WTC11 (cell line): ENCODE results near the gene CAD. TPM values are rescaled to one million over a fixed set of nuclear protein-coding genes. Genes with fewer than 3 reads are reported as not detected.

Experiments
- ATAC-seq: fragments of 200-7000 bp; cut with Tn5 transposase; 2 replicates; pipeline ENCODE4 v1.10.0; 2021; ENCODE audit warnings: mild to moderate bottlenecking, moderate library complexity
- CTCF ChIA-PET: fragments of 300-600 bp; sonication (Branson Sonifier 250); formaldehyde crosslinking; loops from one replicate; lab custom pipeline; 2021; ENCODE audit warnings: antibody characterized with exemption; lab: Charles Lee
- POLR2A ChIA-PET: fragments of 350-600 bp; sonication (Branson Sonifier 250); formaldehyde crosslinking; loops from one replicate; lab custom pipeline; 2021; ENCODE audit warnings: antibody characterized with exemption; lab: Charles Lee
- DNase-seq: peaks from one replicate; pipeline ENCODE4 v3.0.0; 2021; ENCODE audit warnings: low spot score
- H3K27ac Mint-ChIP-seq: 2 replicates; pipeline ENCODE4 v1.8.0; 2021; ENCODE audit warnings: mixed read lengths
- H3K27me3 Mint-ChIP-seq: 2 replicates; pipeline ENCODE4 v1.8.0; 2021; ENCODE audit warnings: low read depth, mild to moderate bottlenecking, moderate library complexity, mixed read lengths
- H3K36me3 Mint-ChIP-seq: 2 replicates; pipeline ENCODE4 v1.8.0; 2021; ENCODE audit warnings: mixed read lengths
- H3K4me1 Mint-ChIP-seq: 2 replicates; pipeline ENCODE4 v1.8.0; 2022; ENCODE audit warnings: mixed read lengths
- H3K4me3 Mint-ChIP-seq: 2 replicates; pipeline ENCODE4 v1.8.0; 2021; ENCODE audit warnings: mild to moderate bottlenecking, moderate library complexity, mixed read lengths
- H3K9me3 Mint-ChIP-seq: 2 replicates; pipeline ENCODE4 v1.8.0; 2021; ENCODE audit warnings: mixed read lengths
- GRHL2 ChIP-seq: fragments of 250-450 bp; sonication (Bioruptor Pico); IDR thresholded peaks from 2 replicates; pipeline ENCODE4 v1.8.0; 2022; ENCODE audit warnings: mild to moderate bottlenecking, moderate library complexity; ENCODE audit not compliant: insufficient replicate concordance, severe bottlenecking
- MYBL2 ChIP-seq: sonication (generic); formaldehyde crosslinking; IDR thresholded peaks from 2 replicates; pipeline ENCODE4 v1.8.1; 2023; ENCODE audit warnings: mild to moderate bottlenecking, moderate library complexity, missing genetic modification reagents
- RELA ChIP-seq: sonication (generic); formaldehyde crosslinking; IDR thresholded peaks from 2 replicates; pipeline ENCODE4 v1.8.1; 2022; ENCODE audit warnings: missing genetic modification reagents, mild to moderate bottlenecking, borderline replicate concordance
- SMAD4 ChIP-seq: sonication (generic); formaldehyde crosslinking; IDR thresholded peaks from 2 replicates; pipeline ENCODE4 v1.8.0; 2022; ENCODE audit warnings: mild to moderate bottlenecking, missing genetic modification reagents
- TEAD1 ChIP-seq: sonication (generic); formaldehyde crosslinking; IDR thresholded peaks from 2 replicates; pipeline ENCODE4 v1.8.0; 2022; ENCODE audit warnings: mild to moderate bottlenecking, missing genetic modification reagents
- ZNF263 ChIP-seq: sonication (generic); formaldehyde crosslinking; IDR thresholded peaks from 2 replicates; pipeline ENCODE4 v1.8.1; 2022; ENCODE audit warnings: low read depth, mild to moderate bottlenecking, moderate library complexity, missing genetic modification reagents
- ZNF416 ChIP-seq: fragments of 250-450 bp; sonication (Bioruptor Pico); IDR thresholded peaks from 2 replicates; pipeline ENCODE4 v1.9.0; 2021; ENCODE audit warnings: mild to moderate bottlenecking, inconsistent platforms
- total RNA-seq: library from RNA; stranded (reverse); gene quantifications from 3 replicates; pipeline ENCODE4 v1.2.3, GENCODE V29; 2021
- TF ChIP-seq, protein P1 (sequence below): sonication (generic); formaldehyde crosslinking; IDR thresholded peaks from 2 replicates; pipeline ENCODE4 v1.8.1; 2022; ENCODE audit warnings: missing genetic modification reagents, borderline replicate concordance
- TF ChIP-seq, protein P2 (sequence below): sonication (generic); formaldehyde crosslinking; IDR thresholded peaks from 2 replicates; pipeline ENCODE4 v1.8.0; 2023; ENCODE audit warnings: missing genetic modification reagents
- TF ChIP-seq, protein P3 (sequence below): fragments of 250-450 bp; sonication (Bioruptor Pico); IDR thresholded peaks from 2 replicates; pipeline ENCODE4 v1.9.0; 2021; ENCODE audit warnings: moderate library complexity, mild to moderate bottlenecking, inconsistent platforms, borderline replicate concordance
- TF ChIP-seq, protein P4 (sequence below): sonication (generic); formaldehyde crosslinking; IDR thresholded peaks from 2 replicates; pipeline ENCODE4 v1.8.1; 2022; ENCODE audit warnings: low read depth, missing genetic modification reagents, borderline replicate concordance
- TF ChIP-seq, protein P5 (sequence below): sonication (generic); formaldehyde crosslinking; IDR thresholded peaks from 2 replicates; pipeline ENCODE4 v1.8.0; 2023; ENCODE audit warnings: mild to moderate bottlenecking, missing genetic modification reagents
- TF ChIP-seq, protein P6 (sequence below): sonication (generic); formaldehyde crosslinking; IDR thresholded peaks from 2 replicates; pipeline ENCODE4 v1.8.1; 2023; ENCODE audit warnings: mild to moderate bottlenecking, moderate library complexity, missing genetic modification reagents
- TF ChIP-seq, protein P7 (sequence below): sonication (generic); formaldehyde crosslinking; IDR thresholded peaks from 2 replicates; pipeline ENCODE4 v1.8.0; 2022; ENCODE audit warnings: mild to moderate bottlenecking, missing genetic modification reagents
- TF ChIP-seq, protein P8 (sequence below): fragments of 250-450 bp; sonication (Bioruptor Pico); IDR thresholded peaks from 2 replicates; pipeline ENCODE4 v1.9.0; 2021; ENCODE audit warnings: mild to moderate bottlenecking, borderline replicate concordance
- TF ChIP-seq, protein P9 (sequence below): sonication (generic); formaldehyde crosslinking; conservative IDR thresholded peaks from 2 replicates; pipeline ENCODE4 v1.8.1; 2022; ENCODE audit warnings: mild to moderate bottlenecking, missing genetic modification reagents

Gene CAD
- total RNA-seq, 1 experiment from 2014 or later: 178 TPM

DNA sequence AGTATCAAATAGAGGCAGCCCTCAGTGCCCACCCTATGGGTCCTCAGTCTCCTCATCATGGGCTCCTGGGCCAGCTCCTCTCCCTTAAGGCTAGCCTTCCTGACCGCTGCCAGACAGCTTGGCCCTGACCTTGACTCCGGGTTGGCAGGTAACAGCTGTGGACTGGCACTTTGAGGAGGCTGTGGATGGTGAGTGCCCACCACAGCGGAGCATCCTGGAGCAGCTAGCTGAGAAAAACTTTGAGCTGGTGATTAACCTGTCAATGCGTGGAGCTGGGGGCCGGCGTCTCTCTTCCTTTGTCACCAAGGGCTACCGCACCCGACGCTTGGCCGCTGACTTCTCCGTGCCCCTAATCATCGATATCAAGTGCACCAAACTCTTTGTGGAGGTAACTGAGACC lies 19.0 kb downstream of the CAD start:
- Mint-ChIP-seq H3K27ac (no peak overlapping the region), H3K9me3 (no peaks in the 10 kb centered on the region), H3K27me3 (no peaks in the 10 kb centered on the region), H3K36me3 (peaks cover 96% of the 10 kb centered on the region), H3K4me1 (no peaks in the 10 kb centered on the region), H3K4me3 (no peak overlapping the region)
- ChIA-PET CTCF (interaction anchor here (0.9 to 1.5 kb wide), 3 partner anchors 43 to 67 kb away, joined by 3 to 5 read pairs (median 3); no protein-coding TSS in a partner anchor), POLR2A (interaction anchor here (0.6 to 0.9 kb wide), 2 partner anchors 10 to 165 kb away, joined by 3 read pairs; no protein-coding TSS in a partner anchor)
- TF ChIP-seq ZNF263 (CRISPR knock-in tag) (no peak), ZNF416 (CRISPR knock-in tag) (no peak), GRHL2 (no peak), TEAD1 (no peak), SMAD4 (no peak), RELA (CRISPR knock-in tag) (no peak)
- TF ChIP-seq, protein P1, sequence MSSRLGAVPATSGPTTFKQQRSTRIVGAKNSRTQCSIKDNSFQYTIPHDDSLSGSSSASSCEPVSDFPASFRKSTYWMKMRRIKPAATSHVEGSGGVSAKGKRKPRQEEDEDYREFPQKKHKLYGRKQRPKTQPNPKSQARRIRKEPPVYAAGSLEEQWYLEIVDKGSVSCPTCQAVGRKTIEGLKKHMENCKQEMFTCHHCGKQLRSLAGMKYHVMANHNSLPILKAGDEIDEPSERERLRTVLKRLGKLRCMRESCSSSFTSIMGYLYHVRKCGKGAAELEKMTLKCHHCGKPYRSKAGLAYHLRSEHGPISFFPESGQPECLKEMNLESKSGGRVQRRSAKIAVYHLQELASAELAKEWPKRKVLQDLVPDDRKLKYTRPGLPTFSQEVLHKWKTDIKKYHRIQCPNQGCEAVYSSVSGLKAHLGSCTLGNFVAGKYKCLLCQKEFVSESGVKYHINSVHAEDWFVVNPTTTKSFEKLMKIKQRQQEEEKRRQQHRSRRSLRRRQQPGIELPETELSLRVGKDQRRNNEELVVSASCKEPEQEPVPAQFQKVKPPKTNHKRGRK (CRISPR knock-in tag): no peak
- TF ChIP-seq, protein P2, sequence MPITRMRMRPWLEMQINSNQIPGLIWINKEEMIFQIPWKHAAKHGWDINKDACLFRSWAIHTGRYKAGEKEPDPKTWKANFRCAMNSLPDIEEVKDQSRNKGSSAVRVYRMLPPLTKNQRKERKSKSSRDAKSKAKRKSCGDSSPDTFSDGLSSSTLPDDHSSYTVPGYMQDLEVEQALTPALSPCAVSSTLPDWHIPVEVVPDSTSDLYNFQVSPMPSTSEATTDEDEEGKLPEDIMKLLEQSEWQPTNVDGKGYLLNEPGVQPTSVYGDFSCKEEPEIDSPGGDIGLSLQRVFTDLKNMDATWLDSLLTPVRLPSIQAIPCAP (CRISPR knock-in tag): no peak
- TF ChIP-seq, protein P3, sequence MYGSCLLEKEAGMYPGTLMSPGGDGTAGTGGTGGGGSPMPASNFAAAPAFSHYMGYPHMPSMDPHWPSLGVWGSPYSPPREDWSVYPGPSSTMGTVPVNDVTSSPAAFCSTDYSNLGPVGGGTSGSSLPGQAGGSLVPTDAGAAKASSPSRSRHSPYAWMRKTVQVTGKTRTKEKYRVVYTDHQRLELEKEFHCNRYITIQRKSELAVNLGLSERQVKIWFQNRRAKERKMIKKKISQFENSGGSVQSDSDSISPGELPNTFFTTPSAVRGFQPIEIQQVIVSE (CRISPR knock-in tag): no peak
- TF ChIP-seq, protein P4, sequence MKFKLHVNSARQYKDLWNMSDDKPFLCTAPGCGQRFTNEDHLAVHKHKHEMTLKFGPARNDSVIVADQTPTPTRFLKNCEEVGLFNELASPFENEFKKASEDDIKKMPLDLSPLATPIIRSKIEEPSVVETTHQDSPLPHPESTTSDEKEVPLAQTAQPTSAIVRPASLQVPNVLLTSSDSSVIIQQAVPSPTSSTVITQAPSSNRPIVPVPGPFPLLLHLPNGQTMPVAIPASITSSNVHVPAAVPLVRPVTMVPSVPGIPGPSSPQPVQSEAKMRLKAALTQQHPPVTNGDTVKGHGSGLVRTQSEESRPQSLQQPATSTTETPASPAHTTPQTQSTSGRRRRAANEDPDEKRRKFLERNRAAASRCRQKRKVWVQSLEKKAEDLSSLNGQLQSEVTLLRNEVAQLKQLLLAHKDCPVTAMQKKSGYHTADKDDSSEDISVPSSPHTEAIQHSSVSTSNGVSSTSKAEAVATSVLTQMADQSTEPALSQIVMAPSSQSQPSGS: no peak
- TF ChIP-seq, protein P5, sequence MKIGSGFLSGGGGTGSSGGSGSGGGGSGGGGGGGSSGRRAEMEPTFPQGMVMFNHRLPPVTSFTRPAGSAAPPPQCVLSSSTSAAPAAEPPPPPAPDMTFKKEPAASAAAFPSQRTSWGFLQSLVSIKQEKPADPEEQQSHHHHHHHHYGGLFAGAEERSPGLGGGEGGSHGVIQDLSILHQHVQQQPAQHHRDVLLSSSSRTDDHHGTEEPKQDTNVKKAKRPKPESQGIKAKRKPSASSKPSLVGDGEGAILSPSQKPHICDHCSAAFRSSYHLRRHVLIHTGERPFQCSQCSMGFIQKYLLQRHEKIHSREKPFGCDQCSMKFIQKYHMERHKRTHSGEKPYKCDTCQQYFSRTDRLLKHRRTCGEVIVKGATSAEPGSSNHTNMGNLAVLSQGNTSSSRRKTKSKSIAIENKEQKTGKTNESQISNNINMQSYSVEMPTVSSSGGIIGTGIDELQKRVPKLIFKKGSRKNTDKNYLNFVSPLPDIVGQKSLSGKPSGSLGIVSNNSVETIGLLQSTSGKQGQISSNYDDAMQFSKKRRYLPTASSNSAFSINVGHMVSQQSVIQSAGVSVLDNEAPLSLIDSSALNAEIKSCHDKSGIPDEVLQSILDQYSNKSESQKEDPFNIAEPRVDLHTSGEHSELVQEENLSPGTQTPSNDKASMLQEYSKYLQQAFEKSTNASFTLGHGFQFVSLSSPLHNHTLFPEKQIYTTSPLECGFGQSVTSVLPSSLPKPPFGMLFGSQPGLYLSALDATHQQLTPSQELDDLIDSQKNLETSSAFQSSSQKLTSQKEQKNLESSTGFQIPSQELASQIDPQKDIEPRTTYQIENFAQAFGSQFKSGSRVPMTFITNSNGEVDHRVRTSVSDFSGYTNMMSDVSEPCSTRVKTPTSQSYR (CRISPR knock-in tag): no peak
- TF ChIP-seq, protein P6, sequence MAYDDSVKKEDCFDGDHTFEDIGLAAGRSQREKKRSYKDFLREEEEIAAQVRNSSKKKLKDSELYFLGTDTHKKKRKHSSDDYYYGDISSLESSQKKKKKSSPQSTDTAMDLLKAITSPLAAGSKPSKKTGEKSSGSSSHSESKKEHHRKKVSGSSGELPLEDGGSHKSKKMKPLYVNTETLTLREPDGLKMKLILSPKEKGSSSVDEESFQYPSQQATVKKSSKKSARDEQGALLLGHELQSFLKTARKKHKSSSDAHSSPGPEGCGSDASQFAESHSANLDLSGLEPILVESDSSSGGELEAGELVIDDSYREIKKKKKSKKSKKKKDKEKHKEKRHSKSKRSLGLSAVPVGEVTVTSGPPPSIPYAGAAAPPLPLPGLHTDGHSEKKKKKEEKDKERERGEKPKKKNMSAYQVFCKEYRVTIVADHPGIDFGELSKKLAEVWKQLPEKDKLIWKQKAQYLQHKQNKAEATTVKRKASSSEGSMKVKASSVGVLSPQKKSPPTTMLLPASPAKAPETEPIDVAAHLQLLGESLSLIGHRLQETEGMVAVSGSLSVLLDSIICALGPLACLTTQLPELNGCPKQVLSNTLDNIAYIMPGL (CRISPR knock-in tag): no peak
- TF ChIP-seq, protein P7, sequence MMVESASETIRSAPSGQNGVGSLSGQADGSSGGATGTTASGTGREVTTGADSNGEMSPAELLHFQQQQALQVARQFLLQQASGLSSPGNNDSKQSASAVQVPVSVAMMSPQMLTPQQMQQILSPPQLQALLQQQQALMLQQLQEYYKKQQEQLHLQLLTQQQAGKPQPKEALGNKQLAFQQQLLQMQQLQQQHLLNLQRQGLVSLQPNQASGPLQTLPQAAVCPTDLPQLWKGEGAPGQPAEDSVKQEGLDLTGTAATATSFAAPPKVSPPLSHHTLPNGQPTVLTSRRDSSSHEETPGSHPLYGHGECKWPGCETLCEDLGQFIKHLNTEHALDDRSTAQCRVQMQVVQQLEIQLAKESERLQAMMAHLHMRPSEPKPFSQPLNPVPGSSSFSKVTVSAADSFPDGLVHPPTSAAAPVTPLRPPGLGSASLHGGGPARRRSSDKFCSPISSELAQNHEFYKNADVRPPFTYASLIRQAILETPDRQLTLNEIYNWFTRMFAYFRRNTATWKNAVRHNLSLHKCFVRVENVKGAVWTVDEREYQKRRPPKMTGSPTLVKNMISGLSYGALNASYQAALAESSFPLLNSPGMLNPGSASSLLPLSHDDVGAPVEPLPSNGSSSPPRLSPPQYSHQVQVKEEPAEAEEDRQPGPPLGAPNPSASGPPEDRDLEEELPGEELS (CRISPR knock-in tag): no peak
- no peak for DNase-seq
- no peak for ATAC-seq

DNA sequence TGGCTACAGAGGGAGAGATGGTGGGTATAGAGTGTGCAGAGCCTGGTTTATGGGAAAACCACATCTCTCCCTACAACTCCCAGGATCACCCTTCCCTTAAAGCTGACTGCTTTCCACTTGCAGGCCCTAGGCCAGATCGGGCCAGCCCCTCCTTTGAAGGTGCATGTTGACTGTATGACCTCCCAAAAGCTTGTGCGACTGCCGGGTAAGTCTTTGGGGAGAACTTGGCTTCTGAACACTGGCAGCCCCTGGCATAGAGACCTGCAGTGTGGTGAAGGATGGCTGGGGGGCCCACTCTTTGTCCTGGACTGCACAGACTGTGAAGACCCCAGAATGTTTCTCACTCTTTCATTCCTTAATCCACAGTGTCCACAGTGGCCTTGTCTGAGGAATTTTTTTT lies 19.5 kb downstream of the CAD start:
- Mint-ChIP-seq H3K4me1 (no peaks in the 10 kb centered on the region), H3K9me3 (no peaks in the 10 kb centered on the region), H3K4me3 (no peak overlapping the region), H3K27ac (no peak overlapping the region), H3K27me3 (no peaks in the 10 kb centered on the region), H3K36me3 (peaks cover 96% of the 10 kb centered on the region)
- no peak for DNase-seq
- POLR2A ChIA-PET: interaction anchor here (0.6 to 0.9 kb wide), 2 partner anchors 9 to 166 kb away, joined by 3 read pairs; no protein-coding TSS in a partner anchor
- CTCF ChIA-PET: interaction anchor here (0.9 to 1.5 kb wide), 2 partner anchors 43 to 55 kb away, joined by 3 to 5 read pairs; no protein-coding TSS in a partner anchor
- ATAC-seq: no peak
- TF ChIP-seq MYBL2: no peak
- TF ChIP-seq, protein P8, sequence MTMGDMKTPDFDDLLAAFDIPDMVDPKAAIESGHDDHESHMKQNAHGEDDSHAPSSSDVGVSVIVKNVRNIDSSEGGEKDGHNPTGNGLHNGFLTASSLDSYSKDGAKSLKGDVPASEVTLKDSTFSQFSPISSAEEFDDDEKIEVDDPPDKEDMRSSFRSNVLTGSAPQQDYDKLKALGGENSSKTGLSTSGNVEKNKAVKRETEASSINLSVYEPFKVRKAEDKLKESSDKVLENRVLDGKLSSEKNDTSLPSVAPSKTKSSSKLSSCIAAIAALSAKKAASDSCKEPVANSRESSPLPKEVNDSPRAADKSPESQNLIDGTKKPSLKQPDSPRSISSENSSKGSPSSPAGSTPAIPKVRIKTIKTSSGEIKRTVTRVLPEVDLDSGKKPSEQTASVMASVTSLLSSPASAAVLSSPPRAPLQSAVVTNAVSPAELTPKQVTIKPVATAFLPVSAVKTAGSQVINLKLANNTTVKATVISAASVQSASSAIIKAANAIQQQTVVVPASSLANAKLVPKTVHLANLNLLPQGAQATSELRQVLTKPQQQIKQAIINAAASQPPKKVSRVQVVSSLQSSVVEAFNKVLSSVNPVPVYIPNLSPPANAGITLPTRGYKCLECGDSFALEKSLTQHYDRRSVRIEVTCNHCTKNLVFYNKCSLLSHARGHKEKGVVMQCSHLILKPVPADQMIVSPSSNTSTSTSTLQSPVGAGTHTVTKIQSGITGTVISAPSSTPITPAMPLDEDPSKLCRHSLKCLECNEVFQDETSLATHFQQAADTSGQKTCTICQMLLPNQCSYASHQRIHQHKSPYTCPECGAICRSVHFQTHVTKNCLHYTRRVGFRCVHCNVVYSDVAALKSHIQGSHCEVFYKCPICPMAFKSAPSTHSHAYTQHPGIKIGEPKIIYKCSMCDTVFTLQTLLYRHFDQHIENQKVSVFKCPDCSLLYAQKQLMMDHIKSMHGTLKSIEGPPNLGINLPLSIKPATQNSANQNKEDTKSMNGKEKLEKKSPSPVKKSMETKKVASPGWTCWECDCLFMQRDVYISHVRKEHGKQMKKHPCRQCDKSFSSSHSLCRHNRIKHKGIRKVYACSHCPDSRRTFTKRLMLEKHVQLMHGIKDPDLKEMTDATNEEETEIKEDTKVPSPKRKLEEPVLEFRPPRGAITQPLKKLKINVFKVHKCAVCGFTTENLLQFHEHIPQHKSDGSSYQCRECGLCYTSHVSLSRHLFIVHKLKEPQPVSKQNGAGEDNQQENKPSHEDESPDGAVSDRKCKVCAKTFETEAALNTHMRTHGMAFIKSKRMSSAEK: no peak
- TF ChIP-seq, protein P9, sequence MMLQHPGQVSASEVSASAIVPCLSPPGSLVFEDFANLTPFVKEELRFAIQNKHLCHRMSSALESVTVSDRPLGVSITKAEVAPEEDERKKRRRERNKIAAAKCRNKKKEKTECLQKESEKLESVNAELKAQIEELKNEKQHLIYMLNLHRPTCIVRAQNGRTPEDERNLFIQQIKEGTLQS: no peak
